Activated CD4-positive, alpha-beta T cell treated with anti-CD3 and anti-CD28 coated beads, Interleukin-2, amount 50 U/mL, for 16 hours (primary cell): ENCODE measurements around the gene SH3TC1.

Experiments
- DNase-seq: peaks from one replicate; pipeline ENCODE4 v3.0.0-alpha.2; 2020

The SH3TC1 gene

DNA sequence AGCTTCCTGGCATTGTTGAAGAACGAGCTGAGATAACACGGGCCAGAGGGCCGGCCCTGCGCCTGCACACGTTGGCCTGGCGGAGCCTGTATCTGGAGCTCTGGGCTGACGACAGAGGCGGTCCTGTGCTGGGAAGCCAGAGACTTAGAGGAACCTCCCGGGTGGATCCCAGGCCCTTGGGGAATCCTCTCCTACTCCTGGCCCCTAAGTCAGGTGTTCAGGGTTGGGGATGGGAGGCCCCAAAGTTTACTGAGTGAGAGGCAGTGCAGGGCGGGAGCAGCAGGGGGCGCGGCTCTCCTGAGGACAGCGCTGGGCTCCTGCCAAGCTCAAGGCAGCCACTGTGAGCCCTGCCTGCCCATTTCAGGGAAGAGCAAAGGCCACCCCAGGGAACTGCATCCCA, 68.0 kb downstream of the SH3TC1 start:
- peak; percentile 32 for DNase-seq

DNA sequence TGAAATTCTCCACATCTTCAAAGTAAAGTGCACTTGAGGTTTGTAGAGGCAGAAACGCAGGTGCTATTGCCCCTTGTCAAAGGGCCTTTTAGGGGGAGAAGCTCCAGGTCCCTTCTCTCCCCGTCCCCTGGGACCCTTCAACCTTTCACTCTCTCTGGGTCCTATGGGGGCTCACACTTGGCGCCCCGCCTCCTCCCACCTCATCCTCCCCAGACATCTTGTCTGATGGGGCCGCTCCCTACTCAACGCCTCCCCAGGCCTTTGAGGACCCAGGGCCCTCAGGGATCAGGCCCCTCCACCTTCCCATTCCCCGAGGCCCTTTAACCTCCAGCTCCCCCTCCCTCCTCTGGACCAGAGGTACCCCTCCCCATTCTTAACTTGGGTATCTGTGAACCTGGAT, 69.1 kb downstream of the SH3TC1 start:
- no peak for DNase-seq

DNA sequence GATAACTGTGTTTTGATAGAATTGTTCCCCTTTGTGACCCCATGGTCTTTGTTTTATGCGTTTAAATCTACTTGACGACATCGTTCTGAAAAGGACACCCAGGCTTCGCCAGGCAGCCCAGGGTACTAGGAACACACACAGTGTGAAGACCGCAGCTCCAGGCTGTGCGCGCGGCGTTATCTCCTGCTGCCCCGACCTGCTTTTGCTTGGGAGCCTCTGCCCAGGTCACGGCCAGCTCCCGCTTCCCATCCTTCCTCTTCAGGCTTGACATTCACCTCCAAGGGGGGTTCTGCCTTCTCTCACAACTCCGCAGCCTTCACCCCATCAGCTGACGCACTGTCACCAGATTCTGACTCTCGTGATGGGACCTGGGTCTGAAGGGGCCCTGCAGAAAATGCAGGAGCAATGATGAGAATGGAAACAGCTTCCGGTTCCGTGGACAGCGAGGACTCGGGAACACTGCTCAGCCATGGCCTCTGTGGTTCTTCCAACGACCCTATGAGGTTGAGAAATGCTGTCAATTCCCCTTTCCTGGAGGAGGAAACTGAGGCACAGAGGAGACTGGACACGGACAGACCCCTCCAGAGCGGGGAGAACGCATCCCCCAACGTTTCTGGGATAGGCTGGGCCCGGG, 69.9 kb downstream of the SH3TC1 start:
- no peak for DNase-seq

DNA sequence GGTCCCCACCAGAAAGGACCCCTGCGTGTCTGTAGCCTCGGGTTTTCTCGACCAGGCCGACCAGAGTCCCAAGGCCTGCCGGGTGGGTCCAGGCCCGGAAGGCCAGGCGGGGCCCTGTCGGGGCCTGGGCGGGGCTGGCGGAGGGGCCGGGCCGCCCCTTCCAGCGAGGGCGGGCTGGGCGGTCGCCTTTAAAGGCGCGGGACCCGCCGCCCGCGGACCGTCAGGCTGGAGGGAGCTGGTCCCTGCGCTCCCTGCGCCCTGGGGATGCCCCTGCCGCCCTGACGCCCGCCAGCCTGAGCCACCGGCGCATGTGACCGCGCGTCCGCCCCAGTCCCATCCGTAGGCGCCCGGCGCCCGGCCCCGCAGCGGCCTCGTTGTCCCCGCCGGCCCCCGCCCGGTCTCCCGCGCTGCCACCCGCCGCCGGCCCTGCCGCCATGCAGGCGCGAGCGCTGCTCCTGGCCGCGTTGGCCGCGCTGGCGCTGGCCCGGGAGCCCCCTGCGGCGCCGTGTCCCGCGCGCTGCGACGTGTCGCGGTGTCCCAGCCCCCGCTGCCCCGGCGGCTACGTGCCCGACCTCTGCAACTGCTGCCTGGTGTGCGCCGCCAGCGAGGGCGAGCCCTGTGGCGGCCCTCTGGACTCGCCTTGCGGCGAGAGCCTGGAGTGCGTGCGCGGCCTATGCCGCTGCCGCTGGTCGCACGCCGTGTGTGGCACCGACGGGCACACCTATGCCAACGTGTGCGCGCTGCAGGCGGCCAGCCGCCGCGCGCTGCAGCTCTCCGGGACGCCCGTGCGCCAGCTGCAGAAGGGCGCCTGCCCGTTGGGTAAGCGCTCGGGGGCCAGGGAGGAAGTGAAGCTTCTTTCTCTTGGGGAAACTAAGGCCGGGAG, 70.7 kb downstream of the SH3TC1 start, which contains the start of gene HTRA3:
Gene HTRA3, plus strand, starts transcription at position 220 of the 883 bp plus-strand sequence. Its CDS starts 215 bp downstream, at position 435.
- DNase-seq: no peak

DNA sequence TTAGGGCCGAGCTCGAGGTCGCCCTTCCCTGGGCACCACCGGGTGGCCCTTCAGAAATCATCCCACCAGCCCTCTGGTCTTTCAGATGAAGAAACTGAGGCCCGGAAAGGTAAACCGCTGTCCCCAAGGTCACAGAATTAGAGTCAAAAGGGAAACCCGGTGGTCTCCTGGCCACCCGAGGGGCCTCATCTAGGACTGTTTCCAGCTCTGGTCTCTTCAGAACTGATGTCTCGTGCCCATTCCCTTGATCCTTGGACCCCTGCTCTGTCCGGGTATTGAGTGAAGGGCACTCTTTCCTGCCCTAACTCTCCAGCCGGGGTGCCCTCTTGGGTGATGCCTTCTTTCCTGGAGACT, 71.3 kb downstream of the SH3TC1 start:
- no peak for DNase-seq

DNA sequence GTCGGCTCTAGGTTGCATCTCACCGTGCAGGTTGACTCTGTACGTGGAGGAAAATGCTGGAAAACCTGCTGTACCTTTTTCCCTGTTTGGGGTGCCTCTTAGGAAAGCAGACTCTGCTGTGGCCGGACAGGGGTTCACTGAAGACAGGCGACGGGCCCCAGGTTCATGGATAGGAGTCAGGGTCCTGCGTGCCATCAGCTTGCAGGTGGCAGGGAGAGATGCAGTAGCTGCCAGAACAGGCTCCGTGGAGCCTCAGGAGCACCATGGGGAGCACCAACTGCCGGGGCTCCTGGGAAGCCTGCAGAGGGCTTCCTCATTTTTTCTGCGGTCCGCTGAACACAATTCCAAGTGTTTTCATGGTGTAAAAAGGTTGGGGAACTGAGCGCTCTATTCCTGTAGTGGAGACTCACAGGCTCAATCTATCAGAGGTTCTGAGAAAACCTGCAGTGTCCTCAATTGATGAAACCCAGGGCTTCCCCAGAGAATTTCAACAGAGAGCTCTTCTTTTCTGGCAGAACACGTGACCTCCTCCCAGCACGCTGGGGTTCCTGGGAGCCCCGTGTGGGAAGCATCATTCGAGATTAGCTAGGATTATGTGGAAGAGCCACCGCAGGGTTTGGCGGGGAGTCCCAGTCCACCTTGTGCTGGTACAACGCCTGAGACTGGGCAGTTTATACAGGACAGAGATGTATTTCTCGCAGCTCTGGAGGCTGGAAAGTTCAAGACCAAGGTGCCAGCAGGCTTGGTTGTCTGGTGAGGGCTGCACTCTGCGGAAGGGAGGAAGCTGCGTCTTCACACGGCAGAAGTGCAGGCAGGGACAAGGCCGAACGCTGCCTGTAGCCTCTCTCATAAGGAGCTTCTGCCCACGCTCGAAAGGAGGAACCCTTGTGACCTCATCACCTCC, 72.1 kb downstream of the SH3TC1 start:
- DNase-seq: no peak

DNA sequence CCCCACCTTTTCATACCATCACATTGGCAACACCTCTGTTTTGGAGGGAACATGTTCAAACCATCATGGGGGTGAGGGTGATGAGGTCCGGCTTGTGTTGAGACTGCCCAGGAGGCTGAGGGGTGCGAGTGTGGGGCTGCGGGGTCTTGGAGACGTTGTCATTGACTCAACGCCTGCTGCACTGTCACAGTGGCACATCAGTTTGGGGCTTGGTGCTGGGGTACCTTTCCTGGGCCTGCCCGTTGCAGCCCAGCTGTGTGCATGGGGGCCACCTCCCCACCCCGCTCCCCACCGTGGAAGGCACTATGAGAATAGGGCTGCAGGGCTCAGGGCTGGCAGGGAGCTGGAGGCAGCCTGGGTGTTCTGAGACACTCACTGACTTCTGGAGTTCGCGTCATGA, 72.7 kb downstream of the SH3TC1 start:
- DNase-seq: no peak

DNA sequence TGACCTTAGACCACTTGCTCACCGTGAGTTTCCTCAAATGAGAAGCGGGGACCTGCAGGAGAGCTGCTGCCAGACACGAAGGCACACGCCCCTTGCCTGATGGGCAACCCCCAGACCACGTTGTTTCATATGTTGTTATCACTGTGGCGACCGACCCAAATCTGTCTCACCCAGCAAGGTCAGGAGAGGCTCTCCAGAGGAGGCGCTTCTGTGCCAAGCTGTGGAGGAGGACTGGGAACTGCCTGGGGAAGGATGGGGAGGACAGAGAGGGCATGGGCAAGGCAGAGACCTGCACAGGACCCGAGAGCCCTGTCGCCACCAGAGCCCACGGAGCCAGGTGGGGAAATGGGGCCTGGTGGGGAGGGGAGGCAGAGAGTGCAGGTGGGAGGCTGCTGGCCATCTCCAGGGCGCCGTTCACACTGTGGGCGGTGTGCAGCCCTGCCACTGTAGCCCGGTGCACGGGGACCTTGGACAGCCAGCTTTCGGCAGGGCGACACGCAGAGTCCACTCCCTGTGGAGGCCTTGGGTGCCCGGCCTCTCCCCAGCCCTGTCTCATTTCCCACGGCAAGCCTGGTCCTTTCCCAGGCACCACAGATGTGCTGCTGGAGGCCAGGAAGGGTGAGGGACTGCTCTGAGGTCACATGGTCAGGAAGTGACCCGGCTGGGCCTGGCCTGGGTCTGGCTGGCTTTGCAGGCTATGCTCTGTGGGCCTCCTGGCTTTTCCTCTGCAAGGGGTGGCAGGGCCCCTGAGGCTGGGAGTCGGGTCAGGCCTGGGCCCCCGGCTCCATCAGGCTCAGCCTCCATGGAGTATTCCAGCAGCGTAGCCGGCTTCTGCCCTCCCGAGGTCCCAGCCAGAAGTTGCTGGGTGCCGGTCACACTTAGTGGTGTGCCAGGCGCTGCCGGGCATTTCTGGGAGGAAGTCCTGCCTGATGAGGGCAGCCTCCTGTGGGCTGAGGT, 73.7 kb downstream of the SH3TC1 start:
- DNase-seq: no peak

DNA sequence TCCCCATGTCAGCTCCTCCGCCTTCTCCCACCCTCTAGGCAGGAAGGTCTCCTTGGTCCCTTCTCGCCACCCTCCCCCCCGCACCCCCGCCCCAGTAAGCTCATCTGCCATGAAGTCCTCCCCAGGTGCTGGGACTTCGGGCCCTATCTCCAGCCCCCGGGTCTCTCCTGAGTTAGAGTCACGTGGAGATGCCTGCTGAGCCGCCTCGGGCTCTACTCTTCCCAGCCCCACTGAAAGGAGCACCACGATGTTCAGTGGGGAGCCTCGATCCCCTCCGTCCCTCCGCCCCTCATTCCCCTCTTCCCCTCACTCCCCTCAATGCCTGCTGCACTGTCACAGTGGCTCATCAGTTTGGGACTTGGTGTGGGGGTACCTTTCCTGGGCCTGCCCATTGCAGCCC, 74.4 kb downstream of the SH3TC1 start:
- no peak for DNase-seq

DNA sequence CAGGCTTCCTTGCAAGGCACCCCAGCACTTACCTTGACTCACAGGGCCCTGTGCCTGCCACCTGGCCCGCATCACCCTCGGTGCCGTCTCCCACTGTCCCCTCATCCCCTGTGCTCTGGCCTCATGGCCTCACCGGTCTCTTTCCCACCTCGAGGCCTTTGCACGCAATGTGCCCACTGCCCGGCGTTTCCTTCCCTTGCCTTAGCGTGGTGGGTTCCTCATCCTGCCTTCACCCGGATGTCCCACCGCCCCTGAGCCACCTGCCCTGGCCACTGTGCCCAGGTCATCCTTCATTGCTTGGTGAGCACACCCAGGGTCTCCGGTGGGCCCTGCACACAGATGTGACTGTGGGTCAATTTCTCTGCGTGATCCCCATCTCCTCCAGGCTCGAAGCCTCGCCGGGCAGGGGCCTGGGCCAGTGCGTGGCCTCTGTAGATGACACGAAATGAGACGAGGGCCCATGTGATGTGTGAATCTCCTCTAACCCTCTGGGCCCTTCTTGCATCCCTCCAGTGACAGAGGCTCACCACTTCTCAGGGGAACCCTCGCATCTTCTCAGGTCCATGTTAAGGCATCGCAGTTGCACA, 75.1 kb downstream of the SH3TC1 start:
- no peak for DNase-seq

DNA sequence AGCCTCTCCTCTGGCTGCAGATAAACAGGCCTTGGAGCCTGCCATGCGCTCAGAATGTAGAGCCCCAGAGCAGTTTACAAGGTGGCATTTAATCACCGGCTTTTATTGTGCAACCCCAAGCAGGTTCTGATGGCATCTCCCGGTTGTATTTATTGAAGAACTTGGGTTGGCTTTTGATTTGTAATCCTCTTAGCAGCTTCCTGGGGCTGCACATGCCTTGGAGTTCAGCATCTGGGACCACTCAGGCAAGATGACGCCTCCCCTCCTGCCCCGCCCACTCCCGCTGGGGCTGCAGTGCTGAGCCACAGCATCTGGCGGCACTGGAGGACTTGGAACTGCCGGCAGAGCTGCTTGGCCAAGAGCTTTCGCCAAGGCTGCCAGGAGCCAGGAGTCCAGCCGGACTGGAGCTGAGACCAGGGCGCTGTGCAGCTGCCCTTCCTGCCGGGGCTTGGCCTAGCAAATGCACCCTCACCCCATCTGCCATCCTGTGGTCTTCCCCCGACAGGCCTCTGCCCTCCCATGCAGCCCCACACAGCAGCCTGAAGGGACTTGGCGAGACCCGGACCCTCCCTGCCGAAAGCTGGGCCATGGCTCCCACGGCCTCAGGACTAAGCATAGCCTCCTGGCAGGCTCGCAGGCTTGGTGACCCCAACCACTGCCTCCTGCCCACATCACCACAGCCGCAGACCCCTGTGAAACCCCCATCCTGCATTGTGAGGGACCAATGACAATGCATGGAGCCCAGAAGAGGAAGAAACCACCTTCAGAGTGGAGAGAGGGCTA, 75.9 kb downstream of the SH3TC1 start:
- no peak for DNase-seq

DNA sequence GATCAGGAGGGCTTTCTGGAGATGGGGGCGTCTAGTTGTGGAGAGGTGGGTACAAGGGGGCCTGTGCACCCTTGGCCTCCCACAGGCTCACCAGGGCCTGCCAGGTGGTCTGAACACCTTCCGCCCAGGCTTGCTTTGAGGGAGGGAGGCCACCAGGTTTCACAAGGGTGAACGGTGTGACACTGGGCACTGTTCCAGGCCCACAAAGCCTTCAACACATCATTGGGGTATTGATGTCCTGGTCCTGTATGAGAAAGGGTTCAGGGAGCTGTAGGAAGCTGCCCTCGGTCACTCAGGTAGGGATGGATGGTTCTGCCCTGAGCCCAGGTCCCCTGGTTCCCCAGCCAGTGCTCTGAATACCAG, 76.4 kb downstream of the SH3TC1 start:
- no peak for DNase-seq

DNA sequence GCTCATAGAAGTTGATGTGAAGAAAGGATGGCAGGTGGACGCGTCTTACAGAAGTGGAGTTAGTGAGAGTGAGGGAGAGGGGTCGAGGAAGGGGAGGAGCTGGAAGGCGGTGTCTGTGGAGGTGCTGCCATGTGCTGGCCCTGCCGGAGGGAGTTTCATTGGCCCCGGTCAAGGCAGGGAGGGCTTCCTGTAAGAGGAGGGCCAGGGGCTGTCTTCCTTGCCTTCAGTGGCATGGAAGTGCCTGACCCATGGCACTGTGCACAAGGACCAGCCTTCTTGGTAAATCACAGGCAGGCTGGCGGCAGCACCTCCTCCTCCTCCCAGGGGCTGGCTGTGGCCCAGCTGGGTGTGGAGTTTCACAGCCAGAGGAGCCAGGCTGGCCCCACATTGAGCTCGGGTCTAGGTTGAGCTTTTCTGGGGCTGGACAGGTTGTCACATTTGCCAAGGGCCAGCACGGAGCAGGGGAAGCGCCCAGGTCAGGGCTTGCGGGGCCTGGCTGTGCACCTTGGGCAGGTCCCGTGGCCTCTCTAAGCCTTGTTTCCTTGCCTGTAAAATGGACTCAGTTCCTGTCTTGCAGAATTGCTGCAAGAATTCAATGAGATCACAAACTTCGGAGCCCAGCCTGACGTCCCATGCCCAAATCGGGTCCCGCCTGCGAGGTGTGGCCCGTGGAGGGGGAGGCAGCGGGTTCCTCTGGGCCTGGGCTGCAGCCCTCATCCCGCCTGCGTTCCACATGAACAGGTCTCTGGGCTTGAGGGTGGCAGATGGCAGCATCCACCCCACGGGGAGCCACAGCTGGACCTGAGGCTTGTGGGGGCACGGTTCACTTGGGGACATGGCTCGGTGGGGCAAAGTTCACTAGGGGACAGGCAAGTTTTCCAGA, 77.5 kb downstream of the SH3TC1 start:
- no peak for DNase-seq

DNA sequence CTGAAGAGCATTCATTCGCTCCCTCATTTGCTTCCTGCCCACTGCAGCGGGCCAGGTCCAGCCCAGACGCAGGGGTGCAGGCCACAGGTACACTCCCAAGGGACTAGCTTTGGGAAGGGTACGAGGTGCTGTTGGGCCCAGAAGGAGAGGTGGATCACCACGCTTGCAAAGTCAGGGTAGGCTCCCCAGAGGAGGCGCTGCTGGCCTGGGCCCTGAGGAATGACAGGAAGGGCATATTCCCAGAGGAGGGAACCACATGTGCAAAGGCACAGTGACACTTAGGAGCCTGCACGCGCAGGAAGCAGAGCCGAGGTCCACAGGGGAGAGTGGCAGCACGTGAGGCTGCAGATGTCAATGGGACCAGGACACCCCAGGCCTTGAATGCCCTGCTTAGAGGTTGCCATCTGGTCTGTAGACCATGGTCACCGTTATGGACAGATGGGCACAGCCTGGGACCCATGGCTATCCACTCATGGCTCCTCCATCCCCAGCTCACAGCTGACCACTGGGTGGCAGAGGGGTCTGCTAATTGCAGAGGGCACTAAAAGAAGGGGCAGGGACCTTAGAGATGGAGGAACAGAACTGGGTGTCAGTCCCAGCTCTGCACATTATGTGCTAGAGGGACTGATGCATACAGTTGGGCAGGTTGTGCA, 78.4 kb downstream of the SH3TC1 start:
- DNase-seq: no peak

DNA sequence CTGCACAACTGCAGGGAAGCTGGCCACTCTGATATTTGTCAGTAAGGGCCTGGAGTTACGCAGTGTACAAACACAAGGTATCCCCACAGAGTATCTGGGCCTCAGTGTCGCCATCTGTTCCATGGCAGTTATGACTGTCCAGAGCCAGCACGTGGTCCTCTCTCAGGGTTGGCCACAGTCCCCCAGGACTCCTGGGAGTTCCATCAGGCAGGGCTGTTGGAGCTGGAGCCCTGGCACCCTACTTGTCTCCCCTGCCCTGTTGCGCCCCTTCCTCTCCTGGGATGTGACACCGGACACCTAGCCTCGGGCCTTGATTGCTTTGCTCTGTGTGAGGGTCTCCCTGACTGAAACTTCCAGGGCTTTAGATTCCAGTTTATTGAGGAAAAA, 78.9 kb downstream of the SH3TC1 start:
- no peak for DNase-seq

DNA sequence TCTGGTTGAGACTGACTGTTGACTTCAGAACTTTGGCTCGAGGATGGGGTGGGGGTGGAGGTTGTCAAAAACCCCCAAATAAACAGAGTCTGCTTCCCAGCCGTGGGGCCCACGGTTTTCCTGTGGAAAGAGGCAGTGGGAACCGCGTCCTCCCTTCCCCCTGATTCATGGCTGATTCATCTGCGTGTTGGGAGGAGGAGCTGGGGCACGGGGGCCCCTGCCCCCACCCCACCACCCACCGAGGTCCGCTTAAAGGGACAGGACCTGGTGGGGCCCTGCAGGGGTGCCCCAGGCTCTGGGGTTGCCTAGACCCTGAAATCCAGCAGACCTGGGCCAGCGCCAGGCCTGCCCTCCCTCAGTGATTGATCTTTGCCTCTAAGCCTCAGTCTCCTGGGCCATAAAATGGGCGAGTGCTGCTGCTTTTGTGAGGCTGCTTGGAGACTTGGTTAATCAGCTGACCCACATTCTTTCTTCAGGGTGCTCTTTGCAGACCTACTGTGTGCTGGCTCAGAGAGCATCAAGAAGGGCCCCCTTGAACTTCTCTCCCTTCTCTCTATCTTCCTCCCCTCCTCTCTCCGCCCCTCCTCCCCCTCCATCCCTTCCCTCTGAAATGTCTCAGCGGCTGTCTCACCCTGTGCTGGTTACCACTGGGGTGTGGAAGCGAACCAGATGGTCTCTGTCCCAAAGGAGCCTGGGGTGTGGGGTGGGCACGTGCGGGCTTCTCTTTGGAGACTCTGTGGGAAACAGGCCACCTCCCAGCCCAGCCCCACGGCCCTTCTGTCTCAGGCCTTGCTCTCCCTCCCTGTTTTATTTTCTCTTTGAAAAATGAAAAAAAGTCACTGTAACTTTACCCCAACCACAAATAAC, 79.6 kb downstream of the SH3TC1 start:
- no peak for DNase-seq

DNA sequence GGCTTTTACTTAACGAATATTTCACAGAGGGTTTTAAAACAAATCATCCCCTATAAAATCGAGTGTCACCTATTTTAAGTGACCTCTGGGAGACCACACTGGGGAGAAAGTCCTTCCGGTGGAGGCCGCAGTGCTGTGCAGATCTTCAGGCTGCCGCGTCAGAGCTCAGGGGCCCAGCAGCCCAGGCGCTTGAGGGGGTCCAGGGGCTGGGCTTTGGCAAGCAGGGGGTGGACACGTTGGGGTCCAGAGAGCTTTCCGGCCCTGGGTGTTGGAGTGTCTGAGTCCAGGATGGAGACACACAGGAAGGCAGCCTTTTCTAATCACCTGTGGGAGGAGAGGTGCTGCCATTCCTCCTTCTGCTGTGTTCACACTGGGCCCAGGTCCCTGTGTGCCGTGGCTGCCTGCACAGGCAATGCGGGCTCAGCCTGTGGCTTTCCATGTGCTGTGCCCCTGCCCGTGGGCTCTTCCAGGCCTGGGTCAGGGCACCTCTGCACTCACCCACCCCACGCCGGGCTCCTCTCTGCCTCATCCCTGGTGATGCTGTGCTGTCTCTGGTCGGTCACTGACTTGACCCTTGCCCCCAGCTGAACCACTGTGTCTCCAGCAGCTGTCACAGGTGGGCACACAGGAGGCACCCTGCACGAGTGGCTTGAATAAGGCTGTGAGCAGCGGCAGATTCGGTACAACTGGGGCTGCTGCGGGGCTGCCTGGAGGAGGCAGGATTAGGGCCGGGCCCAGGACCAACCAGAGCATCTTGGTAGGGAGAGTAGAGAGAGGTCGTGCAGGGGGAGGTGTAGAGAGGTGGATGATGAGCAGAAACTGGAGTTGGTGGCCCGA, 80.4 kb downstream of the SH3TC1 start:
- DNase-seq: no peak
